Lung (tissue), 12 donors: ENCODE results near the gene RARA. TPM values are rescaled to one million over a fixed set of nuclear protein-coding genes. Genes with fewer than 3 reads are reported as not detected.

Experiments used
- ATAC-seq: fragments of 200-7000 bp; cut with Tn5 transposase; one replicate; pipeline ENCODE4 v1.9.1; 2020; ENCODE audit warnings: moderate number of reproducible peaks; ENCODE audit not compliant: insufficient read depth, low FRiP score
- DNase-seq, 3 donors: peaks; one replicate each; pipeline ENCODE4 v3.0.0-alpha.2; 2013 to 2017
- H3K27ac ChIP-seq, 2 donors: one replicate each; pipeline ENCODE4 v1.5.1; 2013; ENCODE audit warnings: mild to moderate bottlenecking in 2 of 2, moderate library complexity in 2 of 2, control low read depth in 1 of 2, inconsistent platforms in 1 of 2, low read depth in 1 of 2, low read length in 1 of 2
- H3K27me3 ChIP-seq, 3 donors: one replicate each; pipeline ENCODE4 v1.5.1; 2013; ENCODE audit warnings: low read length in 2 of 3; ENCODE audit not compliant: control insufficient read depth in 3 of 3, insufficient read depth in 3 of 3
- H3K36me3 ChIP-seq, 4 donors: one replicate each; pipeline ENCODE4 v1.5.1; 2013; ENCODE audit warnings: low read length in 4 of 4, mild to moderate bottlenecking in 1 of 4, moderate library complexity in 1 of 4; ENCODE audit not compliant: control insufficient read depth in 4 of 4, insufficient read depth in 4 of 4
- H3K4me1 ChIP-seq, 5 donors: one replicate each; pipeline ENCODE4 v1.5.1; 2013; ENCODE audit warnings: low read length in 5 of 5, mild to moderate bottlenecking in 2 of 5, moderate library complexity in 1 of 5; ENCODE audit not compliant: control insufficient read depth in 5 of 5, insufficient read depth in 5 of 5
- H3K4me3 ChIP-seq: one replicate; pipeline ENCODE4 v1.5.1; 2013; ENCODE audit warnings: mild to moderate bottlenecking, control low read depth, moderate library complexity
- H3K9ac ChIP-seq, 2 donors: one replicate each; pipeline ENCODE4 v1.5.1; 2013; ENCODE audit warnings: low read length in 2 of 2, control low read depth in 1 of 2; ENCODE audit not compliant: insufficient read depth in 1 of 2
- H3K9me3 ChIP-seq, 4 donors: one replicate each; pipeline ENCODE4 v1.5.1; 2013; ENCODE audit warnings: low read length in 3 of 4, mild to moderate bottlenecking in 1 of 4, moderate library complexity in 1 of 4; ENCODE audit not compliant: control insufficient read depth in 4 of 4, insufficient read depth in 3 of 4
- CTCF ChIP-seq: IDR thresholded peaks from 2 replicates; pipeline ENCODE4 v1.5.1; 2012; ENCODE audit warnings: mild to moderate bottlenecking; ENCODE audit errors: control extremely low read depth, extremely low read depth
- WGBS, 2 donors: extraction: QIAGEN DNeasy Blood & Tissue Kit; methylation state at CpG; one replicate each; pipeline ENCODE4 v1.1.7; 2013; 5-methylcytosine and 5-hydroxymethylcytosine counted together
- polyA plus RNA-seq, 2 donors: library from polyadenylated mRNA; stranded (reverse); fragments of 200-250 nt; gene quantifications; one replicate each; pipeline ENCODE4 v1.2.1, GENCODE V29; 2013
- total RNA-seq, 2 donors: library from RNA; depleted of rRNA in 1 of 2; stranded (reverse); fragments of >200 nt in 1 of 2; gene quantifications; one replicate each; pipeline ENCODE4 v1.2.1, GENCODE V29; 2014 to 2021
- donor health status: control.
- donor health status: control.
- donor health status: Bipolar disorder and iron deficiency.
- donor health status: healthy.
- donor health status: DM: yes; HTN: yes; CAD: no.

The RARA gene
- total and polyA plus RNA-seq, 4 donors: 36.4 to 75.3 (median 50.8) TPM

GRCh38 chr17:40323391-40324381, 14.7 kb downstream of the RARA start:
- H3K9me3 ChIP-seq: no peaks in the 10 kb centered on the region
- TF ChIP-seq CTCF: no peak
- DNase-seq: peak; percentile 50 to 75 (median 52)
- H3K27me3 ChIP-seq: no peaks in the 10 kb centered on the region
- H3K9ac ChIP-seq: peak overlapping the region; percentile 26 to 49
- peak overlapping the region; percentile 87 to 98 for H3K27ac ChIP-seq
- H3K4me3 ChIP-seq: no peak overlapping the region
- H3K4me1 ChIP-seq: peaks cover 54 to 89% (median 64%) of the 10 kb centered on the region in 5 donors
- H3K36me3 ChIP-seq: peaks cover 0 to 4% (median 2%) of the 10 kb centered on the region in 4 donors
- no peak for ATAC-seq
- 18 to 28% methylated on average over 9 to 10 of the region's 10 CpGs for WGBS, 2 donors

DNA sequence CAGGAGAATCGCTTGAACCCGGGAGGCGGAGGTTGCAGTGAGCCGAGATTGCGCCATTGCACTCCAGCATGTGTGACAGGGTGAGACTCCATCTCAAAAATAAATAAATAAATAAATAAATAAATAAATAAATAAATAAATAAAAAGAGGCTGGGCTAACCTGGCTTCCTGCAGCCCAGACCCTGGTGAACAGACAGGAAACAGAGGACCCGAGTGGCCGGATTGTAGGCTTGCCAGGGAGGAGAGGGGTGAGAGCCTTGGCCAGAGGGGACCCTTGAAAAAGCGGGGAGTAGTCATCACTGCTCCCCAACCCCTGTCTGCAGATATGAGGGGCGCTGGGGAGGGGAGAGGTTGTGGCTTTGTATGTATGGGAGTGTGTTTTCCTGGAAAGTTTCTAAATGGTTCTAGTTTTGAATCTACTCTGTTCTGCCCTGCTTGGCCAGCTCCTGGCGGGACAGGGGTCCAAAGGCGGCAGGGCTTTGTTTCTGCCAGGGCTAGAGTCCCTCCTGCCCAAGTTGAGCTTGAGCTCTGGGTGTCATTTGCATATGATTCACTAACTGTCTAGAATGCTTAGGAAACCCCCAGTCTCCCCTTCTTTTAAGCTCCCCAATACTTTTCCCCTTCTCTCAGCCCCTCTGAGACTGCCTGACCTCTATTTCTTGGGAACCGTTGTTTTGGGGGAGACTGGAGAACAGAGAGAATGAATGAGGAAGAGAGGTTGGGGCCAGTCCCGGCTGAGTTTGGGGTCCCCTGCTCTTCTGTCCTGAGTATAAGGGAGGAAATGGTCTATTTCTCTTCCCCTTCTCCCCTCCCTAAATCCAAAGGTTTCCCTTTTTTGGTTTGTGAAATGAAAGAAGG, 16.4 kb downstream of the RARA start:
- Histone ChIP-seq H3K4me1 (peaks cover 52 to 83% (median 61%) of the 10 kb centered on the region in 5 donors), H3K36me3 (peaks cover 0 to 4% (median 2%) of the 10 kb centered on the region in 4 donors), H3K27ac (peak overlapping the region in 1 of 2 donors; percentile 86), H3K9ac (no peak overlapping the region), H3K27me3 (no peaks in the 10 kb centered on the region), H3K9me3 (no peaks in the 10 kb centered on the region), H3K4me3 (no peak overlapping the region)
- ATAC-seq (no peak), DNase-seq (no peak)
- TF ChIP-seq CTCF: no peak
- 61 to 64% methylated on average over 13 of the region's 13 CpGs for WGBS, 2 donors

GRCh38 chr17:40326014-40326831, 17.2 kb downstream of the RARA start:
- Histone ChIP-seq H3K27me3 (no peaks in the 10 kb centered on the region), H3K27ac (peak overlapping the region in 1 of 2 donors; percentile 86), H3K4me1 (peaks cover 56 to 83% (median 60%) of the 10 kb centered on the region in 5 donors), H3K9ac (peak overlapping the region in 1 of 2 donors; percentile 32), H3K9me3 (no peaks in the 10 kb centered on the region), H3K36me3 (peaks cover 0 to 7% (median 3%) of the 10 kb centered on the region in 4 donors), H3K4me3 (no peak overlapping the region)
- no peak for TF ChIP-seq CTCF
- DNase-seq (no peak), ATAC-seq (no peak)
- 31 to 35% methylated on average over 17 of the region's 17 CpGs for WGBS, 2 donors
